ENCODE measurements around the gene AKAP13.

The AKAP13 gene

DNA sequence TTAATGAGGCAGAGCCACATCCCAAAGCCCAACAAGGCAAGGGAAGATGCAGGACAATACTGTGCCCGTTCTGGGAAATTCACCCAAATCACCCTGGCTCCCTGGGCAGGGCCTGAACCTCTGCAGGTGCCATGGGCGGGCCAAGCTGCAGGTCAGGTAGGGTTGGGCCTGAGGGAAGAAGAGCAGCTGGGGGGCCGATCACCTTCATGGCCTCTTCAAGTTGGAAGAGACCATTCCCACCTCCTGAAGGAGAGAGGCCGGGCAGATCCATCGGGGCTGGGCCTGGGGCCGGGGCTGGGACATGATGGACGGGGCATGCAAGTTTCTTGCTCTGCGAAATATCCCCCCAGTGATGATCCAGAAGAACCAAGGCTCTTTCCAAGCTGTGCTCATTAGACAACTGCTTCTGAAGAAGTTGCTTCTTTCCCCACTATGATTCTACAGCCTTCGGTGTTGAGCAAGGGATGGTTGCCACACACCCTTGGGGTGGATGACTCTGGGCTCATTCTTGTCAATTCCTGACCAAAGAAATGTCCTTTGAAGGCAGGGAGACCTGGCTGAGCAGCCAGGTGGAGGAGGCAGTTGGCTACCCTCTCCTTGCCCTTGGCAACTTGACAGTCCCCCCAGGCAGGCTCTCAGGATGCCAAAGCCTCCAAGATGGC, 376.1 kb downstream of the AKAP13 start:
- DNase-seq (ENCODE audit: low read depth), result no peak

- DNase-seq (ENCODE audit: low read depth), result no peak
Measured at GRCh38 chr15:85757073-85757938, 376.9 kb downstream of the AKAP13 start.

GRCh38 chr15:85757939-85758654, 377.7 kb downstream of the AKAP13 start:
- DNase-seq (ENCODE audit: low read depth), result no peak

GRCh38 chr15:85758655-85758978, 378.2 kb downstream of the AKAP13 start:
- DNase-seq (ENCODE audit: low read depth), result no peak

DNA sequence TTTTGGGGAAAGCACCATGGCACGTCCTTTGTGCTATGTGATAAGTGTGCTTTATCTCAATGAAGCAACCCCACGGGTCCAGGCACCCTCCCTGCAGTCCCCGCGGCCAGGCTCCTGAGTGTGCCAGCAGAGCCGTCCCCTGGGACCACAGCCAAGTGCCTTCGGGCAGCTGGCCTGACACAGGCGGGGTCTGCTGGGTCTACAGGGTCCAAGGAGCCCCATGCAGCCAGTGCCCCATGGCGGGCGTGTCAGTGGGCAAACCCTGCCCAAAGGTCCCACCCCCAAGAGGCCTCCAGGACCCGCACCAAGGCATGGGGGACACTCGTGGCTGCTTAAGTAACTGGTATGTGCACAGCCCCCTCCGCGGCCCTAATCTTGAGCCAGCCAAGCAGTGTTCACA, 379.0 kb downstream of the AKAP13 start:
- no peak for DNase-seq (ENCODE audit: low read depth)

DNA sequence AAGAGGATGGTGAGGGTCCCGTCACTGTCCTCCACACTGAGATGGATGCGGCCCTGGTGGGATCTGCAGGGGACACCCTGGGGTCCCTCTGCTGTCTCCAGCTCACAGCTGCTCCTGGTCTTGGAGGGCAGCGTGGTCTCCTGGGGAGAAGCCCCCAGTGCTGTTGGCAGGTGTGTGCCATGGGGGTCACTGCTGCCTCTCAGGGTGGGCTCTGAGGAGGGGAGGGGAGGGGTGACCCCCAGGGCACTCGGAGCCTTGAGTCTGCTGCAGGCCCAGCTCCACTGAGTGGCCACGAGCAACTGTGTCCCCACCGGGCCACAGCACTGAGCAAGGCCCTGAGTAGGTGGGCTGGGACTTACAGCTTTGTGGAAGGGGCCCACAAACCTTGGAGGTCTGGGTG, 379.6 kb downstream of the AKAP13 start:
- no peak for DNase-seq (ENCODE audit: low read depth)

DNA sequence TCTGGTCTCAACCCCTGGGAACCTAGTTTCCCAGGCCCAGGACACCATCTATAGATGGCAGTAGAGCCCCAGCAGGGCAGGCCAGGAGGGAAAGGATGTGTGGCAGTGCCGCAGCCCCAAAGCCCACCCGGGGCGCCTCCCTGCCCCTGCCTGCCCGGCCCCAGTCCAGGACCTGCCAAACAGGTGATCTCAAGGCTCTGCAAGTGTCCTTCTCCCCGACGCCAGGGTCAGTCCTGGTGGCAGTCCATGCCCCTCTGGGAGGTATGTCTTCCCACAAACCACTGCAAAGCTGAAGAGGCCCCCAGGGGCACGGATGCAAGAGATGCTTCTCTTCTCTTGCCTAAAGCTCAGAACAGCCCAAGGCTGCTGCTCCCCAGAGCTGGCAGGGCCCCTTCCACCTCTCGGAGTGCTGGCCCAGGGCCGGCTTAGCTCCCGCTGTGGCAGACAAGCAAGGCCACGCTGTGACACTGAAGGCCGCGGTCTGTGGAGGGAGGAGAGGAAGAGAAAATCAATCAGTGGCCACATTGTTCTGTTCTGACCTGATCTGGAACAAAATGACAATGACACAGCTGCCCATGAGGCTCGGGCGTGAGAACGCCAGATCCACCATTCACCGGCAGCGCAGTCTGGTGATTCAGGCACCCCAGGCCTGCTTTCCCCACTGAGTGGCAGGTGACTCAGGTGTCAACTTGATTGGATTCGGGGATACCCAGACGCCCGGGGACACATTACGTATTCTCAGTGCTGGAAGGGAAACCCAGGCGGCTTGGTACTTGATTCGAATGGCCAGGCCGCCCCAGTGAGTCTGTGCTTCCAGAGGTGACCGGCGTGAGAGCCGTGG, 380.3 kb downstream of the AKAP13 start:
- DNase-seq (ENCODE audit: low read depth), result no peak

GRCh38 chr15:85761635-85762034, 381.2 kb downstream of the AKAP13 start:
- no peak for DNase-seq (ENCODE audit: low read depth)

- no peak for DNase-seq (ENCODE audit: low read depth)
Measured at GRCh38 chr15:85762039-85762755, 381.8 kb downstream of the AKAP13 start.

- DNase-seq (ENCODE audit: low read depth), result no peak
Measured at GRCh38 chr15:85762756-85763127, 382.3 kb downstream of the AKAP13 start.

GRCh38 chr15:85763157-85763556, 382.8 kb downstream of the AKAP13 start:
- DNase-seq (ENCODE audit: low read depth), result no peak

GRCh38 chr15:85763673-85764633, 383.6 kb downstream of the AKAP13 start:
- DNase-seq (ENCODE audit: low read depth), result no peak

- DNase-seq (ENCODE audit: low read depth), result no peak
Measured at GRCh38 chr15:85764649-85765277, 384.4 kb downstream of the AKAP13 start.

DNA sequence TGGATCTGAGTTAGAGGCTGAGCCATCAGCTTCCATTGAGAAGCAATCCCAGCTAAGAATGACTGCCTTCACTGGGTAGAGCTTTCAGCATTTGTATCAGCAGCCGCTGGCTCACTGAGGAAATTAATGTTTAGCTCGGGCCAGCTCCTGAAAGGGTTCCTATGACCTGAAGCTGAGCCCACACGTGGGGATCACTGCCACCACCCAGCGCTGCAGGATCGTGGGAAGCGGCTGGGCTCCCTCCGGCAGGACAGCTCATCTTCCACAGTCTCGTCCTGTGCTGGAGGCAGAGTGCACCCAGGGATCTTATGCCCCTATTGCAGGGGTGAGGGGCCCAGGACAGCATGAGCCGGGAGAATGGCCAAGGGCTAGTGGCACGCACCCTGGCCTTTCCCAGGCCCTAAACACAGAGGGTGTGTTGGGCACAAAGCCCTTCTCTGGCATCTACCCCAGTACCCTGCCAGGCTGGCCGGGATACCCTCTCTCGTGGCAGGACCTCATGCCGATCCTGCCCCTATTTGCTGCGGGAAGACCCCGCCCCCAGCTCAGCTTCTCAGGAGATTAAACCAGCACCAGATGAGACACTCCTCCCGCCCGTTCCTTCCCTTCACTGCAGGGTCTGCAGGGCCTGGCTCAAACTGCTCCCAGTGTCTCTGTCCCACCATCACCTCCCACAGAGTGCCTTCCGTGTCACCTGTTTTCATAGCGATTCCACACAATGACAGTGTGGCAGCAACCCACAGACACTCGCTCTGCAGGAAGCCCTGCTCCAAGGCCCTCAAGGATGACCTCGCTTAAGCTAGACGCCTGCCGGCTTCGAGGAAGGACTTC, 385.8 kb downstream of the AKAP13 start:
- DNase-seq (ENCODE audit: low read depth), result no peak

GRCh38 chr15:85767785-85768529, 387.6 kb downstream of the AKAP13 start:
- no peak for DNase-seq (ENCODE audit: low read depth)

DNA sequence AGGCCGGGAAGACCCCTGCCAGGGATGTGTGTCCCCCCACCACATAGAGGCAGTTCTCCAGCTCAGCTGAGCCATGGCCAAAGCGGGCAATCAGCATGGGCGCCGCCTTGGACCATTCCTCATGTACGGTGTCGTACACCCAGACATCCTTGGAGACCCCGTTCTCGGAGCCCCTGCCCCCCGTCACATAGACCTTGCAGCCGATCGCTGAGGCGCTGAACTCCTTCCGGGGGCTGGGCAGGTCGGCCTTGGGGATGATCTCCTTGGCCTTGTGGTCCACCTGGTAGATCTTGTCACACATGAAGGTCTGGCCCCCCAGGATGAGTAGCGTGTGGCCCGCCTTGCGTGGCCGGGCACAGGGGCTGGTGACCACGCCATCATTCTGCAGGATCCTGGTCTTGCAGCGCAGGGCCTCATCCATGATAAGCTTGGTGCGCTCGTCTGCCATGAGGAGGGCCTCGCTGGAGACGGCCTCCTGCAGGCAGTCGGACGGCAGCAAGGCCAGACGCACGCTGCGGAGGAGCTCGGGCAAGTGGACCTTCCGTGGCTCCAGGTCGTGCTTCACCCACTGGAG, 388.3 kb downstream of the AKAP13 start:
- DNase-seq (ENCODE audit: low read depth), result no peak

DNA sequence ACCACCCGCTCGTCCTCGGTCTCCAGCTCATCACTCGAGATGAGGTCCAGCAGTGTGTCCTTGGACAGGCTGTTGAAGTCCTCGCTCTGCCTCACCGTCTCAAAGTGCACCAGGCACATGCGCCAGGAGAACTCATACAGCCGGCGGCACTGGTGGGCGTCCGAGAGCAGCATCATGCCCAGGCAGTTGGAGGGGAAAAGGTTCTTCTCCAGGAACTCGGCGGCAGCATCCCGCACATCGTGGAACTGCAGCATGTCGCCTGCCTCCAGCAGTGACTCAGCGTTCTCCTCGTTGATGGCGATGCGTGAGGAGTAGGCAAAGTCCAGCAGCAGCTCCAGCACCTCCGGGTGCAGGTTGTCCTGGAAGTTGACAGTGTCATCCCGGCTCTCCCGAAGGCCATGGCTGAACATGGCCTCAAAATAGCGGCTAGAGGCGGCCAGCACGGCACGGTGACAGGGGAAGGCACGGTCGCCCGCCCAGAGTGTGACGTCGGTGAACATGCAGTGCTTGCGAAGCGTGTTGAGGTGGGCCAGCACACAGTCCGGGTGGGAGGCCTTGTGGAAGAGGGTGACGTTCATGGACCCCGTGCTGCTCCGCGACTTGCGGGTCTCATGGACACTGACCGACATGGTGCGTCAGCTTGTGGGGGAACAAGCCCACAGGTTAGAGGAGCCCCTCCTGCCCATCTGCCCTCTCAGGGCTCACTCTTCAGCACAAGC, 388.9 kb downstream of the AKAP13 start:
- DNase-seq (ENCODE audit: low read depth), result no peak
